Stimulated activated CD4-positive, alpha-beta T cell treated with anti-CD3 and anti-CD28 coated beads, Interleukin-12 subunit alpha, Interleukin-12 subunit beta, amount 100 ng/mL, for 48 hours (primary cell): ENCODE data around the gene MAN2B2.

ENCODE experiments used
- DNase-seq, 3 donors: peaks; one replicate each; pipeline ENCODE4 v3.0.0-alpha.2; 2020; ENCODE audit warnings: low read depth in 2 of 3, low spot score in 1 of 3

The MAN2B2 gene

DNA sequence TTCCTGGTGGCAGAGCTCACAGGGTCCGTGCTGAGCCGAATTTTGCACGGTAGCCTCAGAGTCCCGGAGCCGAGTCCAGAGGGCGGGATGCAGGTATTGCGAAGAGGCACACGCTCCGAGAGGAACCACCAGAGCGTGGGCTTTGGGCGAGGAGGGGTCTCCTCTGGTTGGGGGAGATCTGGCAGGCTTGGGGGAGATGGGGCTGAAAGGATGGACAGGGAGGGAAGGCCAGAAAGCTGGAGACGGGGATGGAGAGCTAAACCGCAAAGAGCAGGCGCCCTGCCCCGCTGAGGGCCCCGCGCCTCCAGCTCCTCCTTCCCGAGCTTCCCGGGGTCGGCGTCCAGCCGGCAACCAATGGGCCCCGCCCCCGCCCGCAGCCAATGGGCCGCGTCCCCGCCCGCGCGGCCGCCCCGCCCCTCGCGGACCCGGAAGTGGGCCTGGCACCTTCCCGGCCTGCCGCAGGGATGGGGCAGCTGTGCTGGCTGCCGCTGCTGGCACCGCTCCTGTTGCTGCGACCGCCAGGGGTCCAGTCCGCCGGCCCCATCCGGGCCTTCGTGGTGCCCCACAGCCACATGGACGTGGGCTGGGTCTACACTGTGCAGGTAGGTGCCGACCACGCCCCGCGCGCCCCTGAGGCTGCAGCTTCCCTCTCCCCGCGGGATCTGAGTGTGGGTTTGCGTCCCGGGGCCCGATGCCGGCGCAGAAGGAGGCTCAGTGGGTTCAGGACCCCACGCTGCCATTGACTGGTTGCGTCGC lies at the start of gene MAN2B2:
Gene MAN2B2 (plus strand): TSS at position 443 of the 756 bp plus-strand sequence. CDS start 22 bp downstream, at position 465.
- peak; percentile 65 to 85 (median 67) for DNase-seq

DNA sequence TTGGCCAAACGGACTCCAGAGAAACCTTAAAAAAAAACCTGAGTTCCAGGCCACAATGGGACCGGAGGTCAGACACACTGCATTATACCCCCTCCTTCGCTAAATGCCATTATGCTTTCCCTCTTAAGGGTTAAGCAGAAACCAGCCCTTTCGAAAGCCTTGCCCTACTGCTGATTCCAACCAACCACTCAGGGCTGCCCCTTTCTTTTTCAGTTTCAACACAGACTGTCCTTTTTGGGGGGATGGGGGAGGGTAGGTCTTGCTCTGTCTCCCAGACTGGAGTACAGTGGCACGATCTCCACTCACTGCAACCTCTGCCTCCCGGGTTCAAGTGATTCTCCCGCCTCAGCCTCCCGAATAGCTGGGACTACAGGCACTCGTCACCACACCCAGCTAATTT lies 49.5 kb upstream of the MAN2B2 start:
- DNase-seq = no peak

DNA sequence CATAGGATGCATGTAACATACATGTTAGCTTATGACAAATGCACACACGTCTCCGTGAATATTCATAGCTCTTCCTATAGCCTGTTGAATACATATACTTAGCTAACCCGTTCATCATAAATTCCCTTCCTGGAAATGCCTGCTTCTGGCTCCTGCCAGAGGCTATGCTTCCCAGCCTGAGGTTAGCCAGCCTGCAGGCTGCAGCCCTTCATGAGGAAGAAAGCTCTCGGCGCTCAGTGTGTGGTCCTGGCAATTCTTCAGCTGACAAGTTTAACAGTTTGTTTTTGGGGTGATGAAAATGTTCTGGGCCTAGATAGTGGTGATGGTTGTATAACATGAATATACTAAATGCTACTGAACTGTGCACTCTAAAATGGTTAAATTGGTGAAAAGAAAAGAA lies 48.8 kb upstream of the MAN2B2 start:
- no peak for DNase-seq

- no peak for DNase-seq
Observed at GRCh38 chr4:6526671-6527091, 48.3 kb upstream of the MAN2B2 start.

DNA sequence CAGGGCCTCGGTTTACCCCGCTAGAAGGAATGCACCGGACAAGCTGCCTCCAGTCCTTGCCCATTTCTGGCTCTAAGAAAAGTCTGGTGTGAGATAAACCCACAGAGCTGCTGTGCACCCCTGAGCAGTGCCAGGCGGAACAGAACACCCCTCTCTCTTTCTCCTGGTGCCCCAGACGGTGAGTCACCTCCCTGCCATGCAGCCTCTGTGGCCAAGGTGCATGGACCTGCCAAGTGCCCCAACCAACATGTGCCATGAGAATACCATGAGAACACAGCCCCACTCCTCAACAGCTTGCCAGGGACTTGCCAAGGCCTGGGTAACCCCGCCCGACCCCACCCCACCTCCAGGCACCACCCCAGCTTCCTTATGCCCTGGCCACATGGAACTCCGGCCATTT lies 47.7 kb upstream of the MAN2B2 start:
- no peak for DNase-seq

GRCh38 chr4:6527683-6528595 lies 47.0 kb upstream of the MAN2B2 start:
- no peak for DNase-seq

- no peak for DNase-seq
Observed at GRCh38 chr4:6529021-6529420, 46.0 kb upstream of the MAN2B2 start.

GRCh38 chr4:6530301-6530700 lies 44.7 kb upstream of the MAN2B2 start:
- DNase-seq = no peak

DNA sequence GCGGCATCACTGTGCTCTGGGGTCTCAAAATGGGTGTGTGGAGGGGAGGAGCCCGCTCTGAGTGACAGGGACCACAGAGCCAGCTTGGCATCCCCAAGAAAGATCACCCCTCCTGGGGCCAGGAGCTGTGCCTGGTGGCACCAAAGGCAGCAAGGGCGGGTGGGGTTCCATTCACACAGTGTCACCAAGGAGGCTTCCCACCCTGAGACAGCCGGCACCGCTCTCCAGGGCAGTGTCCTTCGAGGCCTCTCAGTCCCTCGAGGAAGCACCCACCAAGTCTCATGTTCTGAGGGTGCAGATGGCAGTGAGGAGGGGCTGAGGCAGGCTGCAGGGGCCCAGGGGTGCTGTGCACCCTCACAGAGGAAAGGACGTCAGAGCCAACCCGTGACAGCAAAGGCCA lies 44.0 kb upstream of the MAN2B2 start:
- no peak for DNase-seq

DNA sequence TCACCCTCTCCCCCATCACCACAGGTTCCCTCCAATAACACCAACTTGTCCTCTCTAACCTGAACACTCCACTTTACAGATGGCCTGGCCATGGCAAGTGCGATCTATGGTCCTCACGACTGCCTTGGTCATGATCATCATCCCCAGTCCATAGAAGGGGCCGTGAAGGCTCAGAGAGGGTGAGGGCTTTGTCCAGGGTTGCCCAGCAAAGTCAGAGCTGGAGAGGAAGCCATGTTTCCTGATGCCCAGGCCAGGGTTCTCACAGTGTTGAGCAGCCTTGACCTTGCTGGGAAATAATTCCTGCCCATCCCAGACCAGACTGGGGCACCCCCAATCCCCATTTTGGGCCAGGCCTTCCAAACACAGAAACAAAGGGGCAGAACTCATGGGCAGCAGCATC lies 42.9 kb upstream of the MAN2B2 start:
- DNase-seq = no peak

GRCh38 chr4:6532658-6533057 lies 42.3 kb upstream of the MAN2B2 start:
- no peak for DNase-seq

DNA sequence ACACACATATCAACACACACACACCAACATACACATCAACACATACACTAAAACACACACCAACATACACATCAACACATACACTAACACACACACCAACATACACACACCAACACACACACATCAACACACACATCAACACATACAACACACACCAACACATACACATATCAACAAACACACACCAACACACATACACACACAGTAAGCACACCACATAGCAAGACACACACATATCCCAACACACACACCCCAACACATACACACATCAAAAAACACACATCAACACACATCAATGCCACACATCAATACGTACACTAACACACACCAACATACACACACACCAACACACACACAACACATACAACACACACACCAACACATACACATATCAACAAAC lies 40.9 kb upstream of the MAN2B2 start:
- DNase-seq = no peak

DNA sequence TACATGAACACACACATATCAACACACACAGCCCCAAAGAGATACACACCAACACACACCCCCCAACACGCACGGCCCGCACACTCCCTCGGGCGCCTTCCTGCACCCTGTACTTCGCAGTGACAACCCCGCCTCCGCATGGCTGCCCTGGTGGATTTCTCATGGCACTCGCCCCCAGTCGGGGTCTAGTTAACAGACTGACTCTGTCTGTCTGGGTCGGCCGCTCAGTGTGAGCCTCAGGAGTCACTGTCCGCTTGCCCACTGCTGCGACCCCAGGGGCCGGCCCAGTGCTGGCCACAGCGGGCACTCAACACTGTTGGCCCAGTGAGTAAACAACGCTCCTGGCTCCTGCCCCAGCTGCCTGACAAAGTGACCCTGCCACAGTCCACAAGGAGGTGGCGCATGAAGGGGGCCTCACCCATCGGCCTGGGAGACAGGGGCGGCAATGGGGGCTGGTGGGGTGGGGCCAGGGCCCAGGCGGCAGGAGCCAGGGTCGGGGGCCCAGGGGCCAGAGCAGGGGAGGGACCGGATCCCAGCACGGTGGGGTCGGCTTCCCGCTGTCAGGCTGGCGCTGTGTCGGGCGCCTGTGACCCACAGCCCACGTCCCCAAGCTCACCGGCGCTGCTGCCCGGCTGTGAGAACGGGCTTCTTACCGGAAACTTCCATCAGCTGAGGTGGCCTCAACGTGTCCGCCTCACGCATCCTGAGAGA lies 40.2 kb upstream of the MAN2B2 start:
- DNase-seq = no peak

GRCh38 chr4:6535329-6535692 lies 39.7 kb upstream of the MAN2B2 start:
- no peak for DNase-seq

- DNase-seq = no peak
Observed at GRCh38 chr4:6535706-6536105, 39.3 kb upstream of the MAN2B2 start.

DNA sequence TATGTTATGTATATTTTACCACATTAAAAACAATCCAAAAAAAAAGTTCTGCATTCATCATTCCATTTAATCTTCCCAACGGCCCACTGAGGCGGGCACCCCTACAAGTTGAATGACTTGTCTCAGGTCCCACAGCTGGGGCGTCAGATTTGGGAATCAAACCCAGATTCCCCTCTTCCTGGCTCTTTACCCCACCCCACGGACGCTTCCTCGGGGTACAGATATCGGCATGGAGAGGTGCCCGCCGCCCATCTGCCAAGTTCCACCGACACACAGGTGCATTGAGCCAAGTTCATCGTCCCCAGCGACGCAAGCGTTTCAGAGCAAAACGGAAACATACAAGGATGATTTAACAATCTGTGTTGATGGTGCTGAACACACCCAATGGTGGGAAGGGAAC lies 36.9 kb upstream of the MAN2B2 start:
- DNase-seq = no peak

GRCh38 chr4:6538575-6538974 lies 36.4 kb upstream of the MAN2B2 start:
- DNase-seq = no peak

- DNase-seq = no peak
Observed at GRCh38 chr4:6539009-6539764, 35.8 kb upstream of the MAN2B2 start.

GRCh38 chr4:6540879-6541278 lies 34.1 kb upstream of the MAN2B2 start:
- DNase-seq = no peak

DNA sequence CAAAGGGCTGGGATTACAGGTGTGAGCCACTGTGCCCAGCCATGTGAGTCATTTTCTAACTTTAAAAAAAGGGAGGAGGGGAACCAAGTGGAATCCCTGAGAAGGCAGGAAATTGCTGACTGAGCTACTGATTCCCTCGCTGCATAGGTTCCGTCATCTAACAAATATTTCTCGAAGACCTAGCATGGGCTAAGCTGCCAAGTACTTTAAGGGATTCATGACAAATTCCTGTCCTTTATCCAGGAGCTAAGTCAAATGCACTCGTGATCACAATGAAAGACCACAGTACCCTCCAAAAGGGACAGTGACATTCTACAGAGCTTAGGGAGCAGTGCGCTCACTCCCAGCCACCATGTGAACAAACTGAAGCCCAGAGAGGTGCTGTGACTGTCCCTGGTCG lies 33.2 kb upstream of the MAN2B2 start:
- DNase-seq = no peak

- no peak for DNase-seq
Observed at GRCh38 chr4:6542951-6543350, 32.0 kb upstream of the MAN2B2 start.
